HG03039 (cell line): ENCODE data around the gene MMP2.

Experiments
- ATAC-seq: cut with Tn5 transposase; IDR thresholded peaks from one replicate; pipeline ENCODE4 v1.9.1; 2021; ENCODE audit warnings: mild to moderate bottlenecking, moderate library complexity; ENCODE audit not compliant: unreplicated experiment

The MMP2 gene

DNA sequence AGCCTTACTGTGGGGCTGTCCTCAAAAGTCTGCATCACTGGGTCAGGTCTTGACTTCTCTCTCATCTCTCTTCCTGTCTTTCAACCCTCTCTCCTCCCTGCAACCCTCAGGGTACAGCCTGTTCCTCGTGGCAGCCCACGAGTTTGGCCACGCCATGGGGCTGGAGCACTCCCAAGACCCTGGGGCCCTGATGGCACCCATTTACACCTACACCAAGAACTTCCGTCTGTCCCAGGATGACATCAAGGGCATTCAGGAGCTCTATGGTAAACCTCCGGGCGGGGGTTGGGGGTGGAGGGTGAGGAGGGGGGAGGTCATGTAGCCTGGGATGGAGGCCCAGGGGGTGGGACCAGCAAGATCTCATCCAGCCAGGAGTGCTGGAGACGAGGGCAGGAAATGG, 12.7 kb downstream of the MMP2 start:
- ATAC-seq = no peak

DNA sequence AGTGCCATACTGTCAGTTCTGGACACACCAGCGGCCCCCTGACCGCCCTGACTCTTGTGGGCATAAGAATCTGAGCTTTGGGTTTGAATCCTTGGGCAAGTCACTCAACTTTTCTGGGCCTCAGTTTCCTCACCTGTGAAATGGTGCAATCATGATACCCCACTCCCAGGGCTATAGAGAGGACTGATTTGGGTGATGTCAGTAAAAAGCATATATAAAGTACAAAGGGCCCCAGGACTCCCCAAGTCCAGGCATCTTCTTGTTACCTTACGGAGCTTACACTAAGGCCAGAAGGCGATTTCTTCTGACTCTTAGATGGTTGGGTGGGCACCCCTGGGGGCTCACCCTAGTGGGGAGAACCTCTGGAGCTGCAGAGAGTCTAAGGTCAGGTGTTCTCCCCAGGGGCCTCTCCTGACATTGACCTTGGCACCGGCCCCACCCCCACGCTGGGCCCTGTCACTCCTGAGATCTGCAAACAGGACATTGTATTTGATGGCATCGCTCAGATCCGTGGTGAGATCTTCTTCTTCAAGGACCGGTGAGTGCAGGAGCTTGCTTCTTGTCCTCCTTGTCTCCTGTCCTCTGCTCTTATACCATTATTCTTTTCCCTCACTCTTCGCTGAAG, 13.9 kb downstream of the MMP2 start:
- no peak for ATAC-seq

DNA sequence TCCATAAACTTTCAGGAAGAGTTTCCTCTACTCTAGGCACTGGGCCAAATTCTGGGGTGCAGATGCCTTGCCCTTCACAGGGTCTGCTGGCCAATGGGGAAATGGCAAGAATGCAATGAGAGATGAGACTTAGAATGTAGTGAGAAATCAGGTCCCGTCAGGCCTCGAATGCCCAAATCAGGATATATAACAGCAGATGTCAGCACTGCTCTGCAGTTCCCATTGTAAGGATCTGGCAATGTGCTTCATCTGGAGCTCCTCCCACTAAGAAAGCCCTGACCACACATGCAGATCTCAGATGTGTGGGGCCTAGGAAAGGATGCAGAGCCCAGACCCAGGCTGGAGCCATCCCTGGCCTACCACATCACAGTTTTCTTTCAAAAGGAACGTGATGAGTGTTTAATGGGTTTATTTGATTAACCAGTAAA, 16.0 kb downstream of the MMP2 start:
- ATAC-seq = no peak

DNA sequence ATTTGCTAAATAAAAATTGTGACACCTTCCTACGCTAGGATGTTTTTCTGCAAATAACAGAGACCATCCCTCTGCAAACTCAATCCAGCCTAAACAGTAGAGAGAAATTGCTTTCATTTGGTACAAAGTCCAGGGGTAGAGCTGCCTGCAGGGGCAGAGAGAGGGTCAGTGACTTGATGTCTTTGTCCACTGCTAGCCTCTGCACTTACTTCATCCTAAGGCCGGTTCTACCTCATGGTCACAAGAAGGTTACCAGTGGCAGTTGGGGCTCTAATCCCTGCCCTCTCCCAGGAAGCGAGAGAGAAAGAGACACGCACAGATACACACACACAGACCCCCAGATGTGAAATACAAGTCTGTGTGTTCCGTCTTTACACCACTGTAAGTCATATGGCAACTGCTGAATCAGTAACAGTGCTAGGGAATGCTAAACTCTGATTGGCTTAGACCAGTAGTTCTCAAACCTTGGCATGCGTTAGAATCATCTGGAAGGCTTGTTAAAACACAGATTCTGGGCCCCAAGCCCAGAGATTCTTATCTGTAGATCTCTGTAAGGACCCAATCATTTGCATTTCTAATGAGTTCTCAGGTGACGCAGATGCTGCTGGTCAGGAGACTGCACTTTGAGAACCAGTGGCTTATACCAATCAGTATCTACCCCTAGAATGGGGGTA, 16.8 kb downstream of the MMP2 start:
- no peak for ATAC-seq

DNA sequence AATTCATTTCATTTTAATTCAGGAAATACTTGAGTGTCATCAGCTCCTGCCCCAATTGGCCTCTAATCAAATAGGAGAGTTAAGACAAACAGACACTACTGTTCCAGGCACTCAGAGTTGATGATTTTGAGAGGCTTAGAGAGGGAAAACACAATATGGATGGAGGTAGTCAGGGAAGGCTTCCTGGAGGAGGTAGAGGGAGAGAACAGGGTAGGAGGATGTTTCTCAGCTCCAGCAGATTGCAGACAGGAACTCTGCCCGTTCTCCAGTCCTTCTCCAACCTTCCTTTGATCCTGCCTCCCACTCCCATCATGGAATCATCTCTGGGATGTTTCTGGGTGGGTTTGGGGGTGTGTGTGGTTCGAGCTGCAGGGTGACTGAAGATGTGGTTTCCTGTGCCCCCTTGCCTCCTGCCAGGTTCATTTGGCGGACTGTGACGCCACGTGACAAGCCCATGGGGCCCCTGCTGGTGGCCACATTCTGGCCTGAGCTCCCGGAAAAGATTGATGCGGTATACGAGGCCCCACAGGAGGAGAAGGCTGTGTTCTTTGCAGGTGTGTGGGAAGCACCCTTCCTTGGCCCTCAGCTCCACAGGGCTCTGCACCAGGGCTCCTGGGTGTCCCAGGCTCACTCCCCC, 17.6 kb downstream of the MMP2 start:
- no peak for ATAC-seq

DNA sequence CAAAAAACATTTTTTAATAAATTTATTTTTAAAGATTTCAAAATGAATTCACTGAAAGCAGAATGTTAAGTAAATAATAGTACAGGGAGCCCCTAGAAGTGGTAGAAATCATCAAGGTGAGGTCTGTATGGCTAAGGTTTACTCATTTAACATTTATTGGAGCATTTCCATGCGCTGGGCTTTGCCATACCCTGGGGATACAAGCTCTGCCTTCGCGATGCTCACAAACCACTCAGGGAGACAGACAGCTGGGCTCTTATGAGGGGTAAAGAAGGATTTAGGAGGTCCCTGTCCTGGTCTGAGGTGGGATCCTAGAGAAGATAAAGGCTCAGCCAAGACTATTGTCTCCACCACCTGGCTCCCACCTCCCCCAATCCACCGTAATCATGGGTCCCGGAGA, 18.6 kb downstream of the MMP2 start:
- ATAC-seq = no peak

DNA sequence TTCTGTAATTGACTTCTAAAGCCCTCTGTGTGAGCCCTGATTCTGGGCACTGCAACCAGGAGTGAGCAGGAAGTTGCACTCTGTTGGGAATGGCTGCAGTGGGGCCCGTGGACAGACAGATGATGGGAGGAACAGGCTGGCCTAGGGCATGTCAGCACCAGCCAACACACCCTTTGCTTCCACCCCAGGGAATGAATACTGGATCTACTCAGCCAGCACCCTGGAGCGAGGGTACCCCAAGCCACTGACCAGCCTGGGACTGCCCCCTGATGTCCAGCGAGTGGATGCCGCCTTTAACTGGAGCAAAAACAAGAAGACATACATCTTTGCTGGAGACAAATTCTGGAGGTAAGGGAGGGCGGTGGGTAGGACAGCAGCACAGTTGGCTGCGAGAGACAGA, 19.1 kb downstream of the MMP2 start:
- ATAC-seq = no peak

DNA sequence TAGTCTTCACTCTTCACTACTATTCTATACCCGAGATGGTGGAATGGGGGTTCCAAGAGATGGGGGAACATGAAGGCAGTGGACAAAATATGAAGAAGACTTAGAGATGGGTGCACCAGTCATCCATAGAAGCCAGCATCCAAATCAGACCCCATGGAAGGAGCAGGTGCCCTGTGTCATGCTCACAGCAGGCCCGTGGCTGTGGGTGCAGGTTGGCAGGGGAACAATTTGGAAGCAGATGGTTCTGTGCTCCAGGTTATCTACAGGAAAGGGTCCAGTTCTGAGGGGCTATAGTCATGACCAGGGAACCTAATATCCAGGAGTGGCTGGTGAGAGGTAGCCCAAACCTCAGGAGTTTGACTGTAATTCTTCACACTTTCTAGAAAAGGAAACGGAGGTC, 20.3 kb downstream of the MMP2 start:
- ATAC-seq = no peak

DNA sequence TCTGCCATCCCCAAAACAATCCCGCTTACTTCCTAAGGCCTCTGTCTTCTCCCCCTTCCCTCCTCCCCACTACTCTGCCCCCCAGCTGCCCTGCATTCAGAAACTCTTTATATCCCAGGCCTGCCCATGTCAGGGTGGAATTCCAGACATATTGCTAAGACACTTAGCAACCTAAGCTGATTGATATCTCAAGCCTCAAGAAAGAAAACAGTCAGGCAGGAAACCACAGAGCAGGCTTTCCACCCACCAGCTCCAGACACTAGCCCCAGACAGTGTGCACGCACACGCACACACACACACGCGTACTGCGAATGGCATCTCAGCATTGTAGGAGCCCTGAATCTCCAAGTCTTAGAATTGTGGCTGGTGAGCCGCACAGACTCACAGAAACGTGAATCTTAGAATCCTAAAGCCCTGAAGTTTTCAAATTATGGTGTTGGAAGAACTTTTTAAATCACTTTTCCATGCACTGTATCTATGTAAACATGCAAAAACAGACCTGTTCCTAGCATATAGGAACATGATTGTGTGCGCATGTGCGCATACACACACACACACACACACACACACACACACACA, 21.0 kb downstream of the MMP2 start:
- no peak for ATAC-seq

DNA sequence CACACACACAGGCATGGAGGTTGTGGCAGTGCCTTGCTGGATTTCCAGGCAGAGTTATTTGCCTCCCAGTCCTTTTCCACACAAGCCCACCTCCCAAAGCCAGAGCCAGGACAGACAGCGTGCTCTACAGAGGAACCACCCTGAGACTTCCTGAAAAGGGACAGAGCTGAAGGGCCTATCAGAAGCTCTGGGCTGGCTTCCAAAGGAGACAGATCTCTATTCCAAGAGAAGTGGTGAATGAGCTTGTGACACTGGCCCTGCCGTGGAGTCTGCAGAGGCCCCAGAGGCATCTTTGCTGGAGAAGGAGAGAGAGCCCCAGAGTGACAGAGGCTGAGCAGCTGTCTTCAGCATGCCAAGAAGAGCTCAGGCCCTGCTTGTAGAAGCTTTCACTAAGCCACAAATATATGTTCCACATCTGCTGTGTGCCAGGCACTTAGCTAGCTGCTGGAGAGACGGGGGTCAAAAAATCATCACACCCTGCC, 21.6 kb downstream of the MMP2 start:
- ATAC-seq = no peak

DNA sequence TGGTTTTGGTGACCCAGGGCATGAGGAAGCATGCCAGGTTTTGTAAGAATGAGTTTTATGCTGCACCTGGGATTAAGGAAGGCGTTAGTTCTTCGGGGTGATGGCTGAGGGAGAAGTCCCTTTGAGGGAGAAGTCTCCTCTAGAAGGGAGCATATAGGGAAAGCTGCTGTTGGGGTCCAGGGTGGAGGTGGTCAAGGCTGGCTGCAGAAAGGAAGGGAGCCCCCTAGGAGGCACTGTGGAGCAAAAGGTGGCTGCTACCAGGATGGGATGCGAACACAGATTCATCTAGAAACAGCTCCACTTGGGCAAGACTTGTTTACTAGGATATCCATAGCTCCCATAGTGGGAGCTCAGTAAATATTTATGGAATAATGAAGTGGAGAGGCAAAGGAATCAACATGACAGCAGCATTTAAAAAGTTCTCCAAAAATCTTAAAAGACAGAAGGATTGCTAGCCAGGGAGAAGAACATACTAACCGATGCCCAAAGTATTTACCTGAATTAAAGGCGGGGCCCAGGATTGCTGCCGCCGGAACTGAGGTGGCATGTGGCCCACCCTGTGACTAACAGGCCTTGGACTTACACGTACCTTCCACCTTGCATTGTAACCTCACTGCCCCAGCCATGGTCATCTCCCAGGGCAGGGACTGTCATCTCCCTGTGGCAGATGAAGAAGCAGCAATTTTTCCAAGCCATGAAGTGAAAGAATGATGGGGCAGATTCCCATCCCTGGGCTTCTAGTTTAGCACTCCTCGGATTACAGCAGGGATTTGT, 22.7 kb downstream of the MMP2 start:
- ATAC-seq = no peak

DNA sequence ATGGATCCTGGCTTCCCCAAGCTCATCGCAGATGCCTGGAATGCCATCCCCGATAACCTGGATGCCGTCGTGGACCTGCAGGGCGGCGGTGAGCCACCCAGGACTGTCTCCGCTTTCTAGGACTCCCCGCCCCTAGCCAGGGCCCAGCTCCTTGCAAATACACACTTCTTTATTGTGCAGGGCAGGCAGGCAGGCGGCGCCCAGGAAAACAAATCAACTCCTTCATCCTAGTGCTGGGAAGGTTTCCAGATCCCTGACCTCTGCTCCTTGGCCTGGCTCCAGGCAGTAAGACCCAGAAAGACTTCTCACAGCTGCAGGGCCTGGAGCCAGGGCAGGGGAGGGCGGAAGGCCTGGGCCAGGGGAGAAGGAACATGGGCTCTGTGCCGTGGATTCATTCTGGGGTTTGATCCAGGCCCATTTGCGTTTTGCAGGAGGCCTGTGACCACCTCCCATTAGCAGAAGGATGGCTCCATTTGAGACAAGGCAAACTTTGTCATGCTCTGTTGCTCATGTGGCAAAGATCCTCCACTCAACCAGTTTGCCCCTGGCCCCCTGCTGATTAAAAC, 23.9 kb downstream of the MMP2 start:
- ATAC-seq = no peak

DNA sequence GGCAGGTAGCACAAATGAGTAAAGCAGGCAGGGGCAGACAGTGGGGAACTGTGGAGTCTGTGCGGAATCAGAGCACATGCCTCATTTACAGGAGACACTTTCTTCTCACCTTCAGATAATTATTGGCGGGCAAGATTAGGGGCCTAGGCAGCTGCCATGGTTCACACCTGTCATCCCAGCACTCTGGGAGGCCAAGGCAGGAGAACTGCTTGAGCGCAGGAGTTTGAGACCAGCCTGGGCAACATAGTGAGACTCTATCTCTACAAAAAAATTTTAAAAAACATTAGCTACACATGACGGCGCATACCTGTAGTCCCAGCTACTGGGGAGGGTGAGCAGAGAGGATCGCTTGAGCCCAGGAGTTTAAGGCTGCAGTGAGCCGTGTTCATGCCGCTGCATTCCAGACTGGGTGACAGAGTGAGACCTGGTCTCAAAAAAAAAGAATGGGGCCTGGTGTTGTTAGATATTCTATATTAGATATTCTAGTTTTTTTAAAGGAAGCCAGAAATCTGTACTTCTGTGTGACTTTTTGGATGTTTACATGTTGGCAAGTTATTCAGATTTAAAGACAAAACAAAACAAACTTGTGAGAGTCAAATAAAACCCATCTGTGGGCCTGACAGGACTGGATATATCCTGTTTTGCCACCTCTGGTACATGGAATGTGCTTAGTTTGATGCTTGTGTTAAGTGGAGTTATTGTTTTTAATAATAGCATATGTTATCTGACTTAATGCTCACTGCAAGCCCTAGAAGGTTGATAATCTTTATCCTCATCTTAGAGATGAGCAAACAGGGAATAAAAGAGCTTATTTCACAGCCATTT, 24.9 kb downstream of the MMP2 start:
- ATAC-seq = no peak

DNA sequence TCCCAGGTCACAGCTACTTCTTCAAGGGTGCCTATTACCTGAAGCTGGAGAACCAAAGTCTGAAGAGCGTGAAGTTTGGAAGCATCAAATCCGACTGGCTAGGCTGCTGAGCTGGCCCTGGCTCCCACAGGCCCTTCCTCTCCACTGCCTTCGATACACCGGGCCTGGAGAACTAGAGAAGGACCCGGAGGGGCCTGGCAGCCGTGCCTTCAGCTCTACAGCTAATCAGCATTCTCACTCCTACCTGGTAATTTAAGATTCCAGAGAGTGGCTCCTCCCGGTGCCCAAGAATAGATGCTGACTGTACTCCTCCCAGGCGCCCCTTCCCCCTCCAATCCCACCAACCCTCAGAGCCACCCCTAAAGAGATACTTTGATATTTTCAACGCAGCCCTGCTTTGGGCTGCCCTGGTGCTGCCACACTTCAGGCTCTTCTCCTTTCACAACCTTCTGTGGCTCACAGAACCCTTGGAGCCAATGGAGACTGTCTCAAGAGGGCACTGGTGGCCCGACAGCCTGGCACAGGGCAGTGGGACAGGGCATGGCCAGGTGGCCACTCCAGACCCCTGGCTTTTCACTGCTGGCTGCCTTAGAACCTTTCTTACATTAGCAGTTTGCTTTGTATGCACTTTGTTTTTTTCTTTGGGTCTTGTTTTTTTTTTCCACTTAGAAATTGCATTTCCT, 26.5 kb downstream of the MMP2 start:
- no peak for ATAC-seq

DNA sequence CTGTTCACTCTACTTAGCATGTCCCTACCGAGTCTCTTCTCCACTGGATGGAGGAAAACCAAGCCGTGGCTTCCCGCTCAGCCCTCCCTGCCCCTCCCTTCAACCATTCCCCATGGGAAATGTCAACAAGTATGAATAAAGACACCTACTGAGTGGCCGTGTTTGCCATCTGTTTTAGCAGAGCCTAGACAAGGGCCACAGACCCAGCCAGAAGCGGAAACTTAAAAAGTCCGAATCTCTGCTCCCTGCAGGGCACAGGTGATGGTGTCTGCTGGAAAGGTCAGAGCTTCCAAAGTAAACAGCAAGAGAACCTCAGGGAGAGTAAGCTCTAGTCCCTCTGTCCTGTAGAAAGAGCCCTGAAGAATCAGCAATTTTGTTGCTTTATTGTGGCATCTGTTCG, 27.1 kb downstream of the MMP2 start:
- no peak for ATAC-seq

DNA sequence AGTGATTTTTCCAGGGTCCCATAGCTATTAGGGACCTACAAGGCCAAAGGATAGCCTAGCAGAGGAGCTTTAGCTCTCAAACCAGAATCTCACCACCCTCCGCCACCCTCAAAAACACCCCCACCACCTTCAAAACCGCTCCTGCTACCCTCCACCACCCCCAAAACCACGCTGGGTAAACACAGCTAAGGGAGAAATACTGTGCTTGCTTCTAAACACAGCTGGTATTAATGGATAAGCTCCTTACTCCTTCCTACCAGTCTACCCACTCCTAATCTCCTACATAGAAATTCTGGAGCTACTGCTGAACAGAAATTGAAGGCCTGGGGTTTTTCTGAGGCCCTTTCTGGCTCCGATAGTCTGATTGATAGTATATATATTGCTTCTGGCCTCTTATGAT, 27.7 kb downstream of the MMP2 start:
- ATAC-seq = no peak

DNA sequence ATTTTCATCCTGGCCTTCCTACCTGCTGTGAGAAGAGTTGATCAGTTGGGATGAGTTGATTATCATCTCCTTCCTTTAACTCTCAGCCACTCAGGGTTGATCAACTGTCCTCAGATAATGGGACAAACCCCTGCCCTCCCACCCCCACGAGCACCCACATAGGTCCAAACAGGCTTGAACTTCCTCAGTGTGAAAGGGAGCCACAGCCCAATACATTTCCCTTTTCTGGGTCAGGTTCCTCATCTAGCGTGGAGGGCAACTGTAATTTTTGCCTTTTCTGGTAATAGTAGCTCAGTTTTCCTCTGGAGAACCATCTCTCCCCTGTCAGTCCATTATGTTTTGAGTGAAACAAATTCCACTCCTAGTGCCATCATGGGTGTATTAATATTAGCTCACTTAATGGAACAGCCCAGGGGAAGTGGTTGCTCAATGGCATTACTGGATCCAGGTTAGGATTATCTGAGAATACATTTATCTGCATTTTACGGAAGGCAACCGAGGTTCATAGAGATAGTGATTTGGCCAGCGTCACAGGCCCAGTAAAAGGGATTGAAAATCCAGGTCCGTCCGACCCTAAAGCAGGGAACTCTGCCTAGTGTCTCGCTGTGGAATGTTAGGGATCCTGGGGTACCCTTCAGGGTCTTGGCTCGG, 29.4 kb downstream of the MMP2 start:
- no peak for ATAC-seq

DNA sequence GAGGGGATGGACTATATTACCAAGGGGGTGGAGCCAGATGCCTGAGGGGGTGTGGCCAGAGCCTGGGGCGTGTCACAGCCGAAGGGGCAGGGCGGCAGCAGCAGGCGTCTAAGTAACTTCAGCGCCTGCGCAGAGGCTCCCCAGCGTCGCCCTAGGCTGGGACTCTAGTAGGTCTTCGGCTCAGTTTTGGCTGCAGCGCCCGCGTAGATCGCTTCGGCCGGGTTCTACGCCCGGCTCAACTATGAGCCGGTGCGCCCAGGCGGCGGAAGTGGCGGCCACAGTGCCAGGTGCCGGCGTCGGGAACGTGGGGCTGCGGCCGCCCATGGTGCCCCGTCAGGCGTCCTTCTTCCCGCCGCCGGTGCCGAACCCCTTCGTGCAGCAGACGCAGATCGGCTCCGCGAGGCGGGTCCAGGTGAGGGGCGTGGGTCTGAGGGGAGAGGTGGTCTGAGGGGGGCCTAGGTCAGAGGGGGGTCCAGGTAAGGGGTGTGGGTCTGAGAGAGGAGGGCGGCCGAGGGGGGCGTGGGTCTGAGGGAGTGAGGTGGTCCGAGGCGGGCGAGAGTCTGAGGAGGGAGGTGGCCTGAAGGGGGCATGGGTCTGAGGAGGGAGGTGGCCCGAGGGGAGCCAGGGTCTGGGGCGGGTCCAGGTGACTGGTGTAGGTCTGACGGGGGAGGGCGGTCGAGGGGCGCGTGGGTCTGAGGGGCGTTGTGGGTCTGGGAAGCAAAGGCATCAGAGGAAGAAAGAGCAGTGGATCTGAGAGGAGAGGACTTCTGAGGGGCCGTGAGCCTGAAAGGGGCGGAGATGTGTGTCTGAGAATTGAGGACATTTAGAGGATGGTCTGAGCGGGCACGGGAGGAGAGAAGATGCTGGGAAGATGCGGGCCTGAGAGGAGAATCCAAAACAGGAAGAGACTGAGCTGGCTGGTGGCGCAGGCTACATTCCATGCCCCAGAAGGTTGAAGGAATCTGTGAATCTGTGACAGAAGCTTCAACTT, 30.2 kb downstream of the MMP2 start, which contains the start of gene LPCAT2:
TSS of gene LPCAT2 (plus strand) at position 132 of the 991 bp plus-strand sequence. CDS start at position 242, 110 bp downstream.
- ATAC-seq = no peak
